NT2/D1 (cell line): ENCODE measurements around the gene CFTR.

Source experiments
- YY1 ChIP-seq: IDR thresholded peaks from 2 replicates; pipeline ENCODE4 v1.6.1; 2011; ENCODE audit not compliant: insufficient read length, insufficient read depth
- ZNF274 ChIP-seq: IDR thresholded peaks from 2 replicates; pipeline ENCODE4 v1.6.1; 2011; ENCODE audit warnings: mild to moderate bottlenecking, low read depth, low read length

GRCh38 chr7:117661328-117661727 lies 181.5 kb downstream of the CFTR start:
- TF ChIP-seq ZNF274: no peak
- no peak for TF ChIP-seq YY1
